HG03039 (cell line): ENCODE measurements around the gene THAP12.
"Not testable (repeated sequence)": the region's sequence is repeated elsewhere in the genome, so short reads cannot be mapped to it uniquely, and the experiment has no call there.

Experiments
- ATAC-seq: cut with Tn5 transposase; IDR thresholded peaks from one replicate; pipeline ENCODE4 v1.9.1; 2021; ENCODE audit warnings: mild to moderate bottlenecking, moderate library complexity; ENCODE audit not compliant: unreplicated experiment

The THAP12 gene

DNA sequence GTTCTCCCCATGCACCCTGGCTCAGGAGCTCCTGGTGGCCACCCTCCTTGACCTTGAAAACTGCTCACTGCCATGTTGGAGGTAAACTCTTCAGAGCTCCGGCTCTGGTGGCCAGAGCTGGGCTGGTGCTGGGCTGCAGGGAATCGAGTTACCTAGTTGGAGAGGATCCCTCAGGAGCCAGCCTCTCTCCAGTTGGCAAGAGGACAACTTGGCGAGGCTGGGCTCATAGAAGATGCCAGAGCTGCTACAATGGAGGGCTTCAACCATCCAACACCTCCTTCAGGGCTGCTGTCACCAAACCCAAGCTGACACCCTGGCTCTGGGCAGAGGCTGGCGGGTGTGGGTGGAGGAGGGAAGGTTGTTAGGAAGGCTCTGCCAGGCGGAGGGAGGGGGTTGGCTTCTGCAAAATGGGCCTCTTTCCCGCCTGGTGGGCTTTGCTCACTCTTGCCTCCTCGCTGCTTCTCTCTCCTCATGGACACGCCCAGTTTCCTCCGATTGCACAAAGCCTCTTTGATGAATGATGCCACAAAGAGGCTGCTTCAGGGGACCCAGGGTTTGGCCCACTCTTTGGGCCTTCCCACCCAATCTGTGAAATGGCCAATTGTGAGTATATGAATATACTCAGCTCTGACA lies 53.1 kb downstream of the THAP12 start:
- ATAC-seq, result no peak

DNA sequence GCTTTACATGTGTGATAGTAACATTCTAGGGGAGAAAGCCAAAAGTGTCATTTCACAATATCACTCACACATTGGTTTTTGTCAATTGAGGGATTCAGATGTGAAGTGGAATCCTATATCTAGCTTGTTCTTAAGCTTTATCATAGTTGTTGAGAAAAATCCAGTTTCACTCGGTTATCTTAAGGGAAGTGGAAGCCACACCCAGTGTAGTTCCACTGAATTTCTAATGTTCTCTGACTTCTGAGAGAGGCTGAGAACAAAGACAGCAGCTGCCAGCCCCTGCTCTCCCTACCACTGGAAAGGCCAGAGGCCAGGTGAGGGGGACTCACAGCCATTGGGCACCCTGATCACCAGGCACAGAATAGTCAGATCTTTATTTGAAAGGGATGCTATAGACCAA lies 53.7 kb downstream of the THAP12 start:
- no peak for ATAC-seq

DNA sequence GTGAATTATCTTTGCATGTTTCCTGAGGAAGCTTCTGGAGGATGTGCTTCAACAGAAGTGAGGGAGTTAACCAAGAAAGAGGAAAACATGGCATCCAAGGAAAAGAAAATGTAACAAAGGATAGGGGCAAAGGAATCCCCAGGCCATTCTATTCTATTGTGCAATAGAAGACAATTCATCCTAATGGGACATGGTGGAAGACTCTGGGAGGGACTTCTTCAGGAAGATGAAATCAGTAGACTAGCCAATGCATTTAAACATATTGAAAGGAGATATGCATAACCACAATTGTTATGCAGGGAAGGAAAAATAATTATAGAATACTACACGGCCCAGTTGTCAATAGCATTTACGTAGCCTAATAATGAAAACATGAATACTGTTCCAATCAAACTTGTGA lies 55.7 kb downstream of the THAP12 start:
- no peak for ATAC-seq

DNA sequence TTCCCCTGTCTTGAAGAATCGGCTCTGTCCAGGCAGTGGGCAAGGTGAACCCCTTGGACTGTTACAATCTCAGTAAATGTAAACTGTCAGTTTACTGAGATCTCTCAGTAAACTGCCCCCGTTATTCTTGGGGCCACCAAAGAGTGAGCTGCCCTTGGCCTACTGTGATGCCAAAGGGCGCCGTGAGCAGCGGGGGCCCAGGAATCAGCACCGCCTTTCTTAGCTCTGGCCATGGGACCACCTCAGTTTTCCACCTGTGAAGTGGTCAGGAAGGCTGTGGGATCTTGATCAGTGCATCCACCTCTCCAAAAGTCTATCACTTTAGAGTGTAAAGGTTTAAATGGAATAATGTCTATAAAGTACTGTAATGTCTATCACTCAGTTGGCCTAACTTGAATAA lies 57.1 kb downstream of the THAP12 start:
- ATAC-seq, result no peak

DNA sequence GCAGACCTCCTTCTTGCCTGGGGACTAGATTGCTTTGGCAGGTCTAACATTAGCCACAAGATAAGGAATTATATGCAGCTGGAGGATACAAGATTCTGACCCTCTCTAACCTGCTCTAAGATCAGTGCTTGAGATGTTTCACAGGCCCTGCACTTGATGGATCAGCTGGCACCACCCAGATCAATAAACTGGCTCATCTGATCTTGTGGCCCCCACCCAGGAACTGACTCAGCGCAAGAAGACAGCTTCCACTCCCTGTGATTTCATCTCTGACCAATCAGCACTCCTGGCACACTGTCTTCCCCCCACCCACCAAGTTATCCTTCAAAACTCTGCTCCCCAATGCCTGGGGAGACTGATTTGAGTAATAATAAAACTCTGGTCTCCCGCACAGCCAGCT lies 57.6 kb downstream of the THAP12 start:
- ATAC-seq, result not testable (repeated sequence)

DNA sequence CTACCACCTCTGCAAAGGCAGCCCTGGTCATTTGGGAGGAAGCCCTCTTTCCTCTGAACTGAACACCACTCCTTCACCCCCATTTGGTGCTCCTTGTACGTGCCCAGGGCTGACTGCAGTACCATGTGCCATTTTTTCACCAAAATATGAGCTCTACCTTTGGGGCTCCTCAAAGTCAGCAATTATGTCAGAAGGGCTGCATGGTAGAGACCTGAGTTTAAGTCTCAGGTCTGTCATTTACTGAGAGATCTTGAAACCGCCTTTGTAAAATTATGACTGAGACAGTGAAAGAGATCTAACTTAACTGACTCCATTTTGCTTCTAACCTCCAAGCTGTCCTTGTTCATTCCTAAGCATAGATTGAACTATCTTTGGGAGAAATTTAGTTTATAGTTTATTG lies 58.0 kb downstream of the THAP12 start:
- ATAC-seq, result no peak

DNA sequence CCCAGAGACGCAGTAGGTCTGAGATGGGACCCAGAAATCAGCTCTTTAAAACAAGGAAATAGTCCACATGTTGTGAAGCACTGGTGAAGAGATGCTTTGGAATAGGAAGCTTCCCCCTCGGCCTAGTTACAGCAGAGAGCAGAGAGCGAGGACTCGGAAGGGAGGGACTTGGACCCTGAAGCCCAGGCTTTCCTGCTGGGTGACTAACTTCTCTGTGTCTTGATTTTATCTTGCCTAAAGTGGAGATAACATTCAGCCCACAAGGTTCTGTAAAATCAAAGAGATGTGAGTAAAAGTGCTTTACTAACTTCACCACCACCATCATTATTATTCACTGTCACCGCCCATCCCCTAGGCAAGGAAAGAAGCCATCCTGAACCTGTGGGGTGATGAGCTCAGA lies 58.4 kb downstream of the THAP12 start:
- no peak for ATAC-seq

DNA sequence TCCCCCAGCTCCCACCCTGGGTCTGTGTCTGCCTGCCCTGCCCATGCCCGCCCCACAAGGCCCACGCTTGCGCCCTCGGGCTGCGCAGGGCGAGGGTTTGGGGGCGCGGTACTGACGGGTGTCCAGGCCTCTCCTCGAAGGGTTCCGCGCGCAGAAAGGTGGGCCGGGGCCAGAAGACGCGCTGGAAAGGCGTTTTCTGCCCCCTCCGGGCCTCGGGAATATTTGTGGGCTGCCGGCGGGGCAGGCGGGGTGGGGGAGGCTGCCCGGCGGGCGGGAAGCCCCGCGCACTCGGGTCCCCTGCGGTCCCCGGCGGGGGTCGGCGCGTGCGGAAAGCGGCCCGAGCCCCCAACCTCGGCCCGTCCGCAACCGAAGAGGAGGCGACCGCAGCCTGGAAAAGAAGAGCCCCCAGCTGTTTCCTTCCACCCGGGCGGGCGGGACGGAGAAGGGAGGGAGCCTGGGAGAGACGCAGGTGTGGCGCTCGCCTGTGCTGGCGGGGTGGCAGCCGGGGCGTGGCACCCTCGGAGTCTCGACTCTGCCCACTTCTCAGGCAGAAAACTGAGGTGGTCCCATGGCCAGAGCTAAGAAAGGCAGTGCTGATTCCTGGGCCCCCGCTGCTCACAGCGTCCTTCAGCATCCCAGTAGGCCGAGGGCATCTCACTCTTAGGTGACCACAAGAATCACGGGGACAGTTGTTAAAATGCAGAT lies 59.0 kb downstream of the THAP12 start:
- ATAC-seq, result no peak

DNA sequence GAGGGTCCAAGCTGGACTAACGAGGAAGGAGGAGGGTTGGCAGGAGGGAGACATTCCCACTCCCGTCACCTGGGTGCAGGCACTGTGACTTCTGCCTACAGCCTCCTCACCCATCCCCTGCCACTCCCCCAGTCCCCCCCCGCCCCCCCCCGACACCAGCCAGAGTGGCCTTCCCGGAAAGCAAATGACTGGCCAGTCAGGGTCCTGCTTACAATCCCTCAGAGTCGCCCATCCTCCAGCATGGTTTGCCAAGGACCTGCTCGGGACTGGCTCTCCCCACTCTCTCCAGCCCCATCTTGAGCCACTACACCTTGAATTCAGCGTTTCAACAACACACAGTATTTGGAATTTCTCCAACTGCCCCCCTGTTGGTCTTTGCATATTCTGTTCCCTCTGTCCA lies 59.6 kb downstream of the THAP12 start:
- no peak for ATAC-seq

DNA sequence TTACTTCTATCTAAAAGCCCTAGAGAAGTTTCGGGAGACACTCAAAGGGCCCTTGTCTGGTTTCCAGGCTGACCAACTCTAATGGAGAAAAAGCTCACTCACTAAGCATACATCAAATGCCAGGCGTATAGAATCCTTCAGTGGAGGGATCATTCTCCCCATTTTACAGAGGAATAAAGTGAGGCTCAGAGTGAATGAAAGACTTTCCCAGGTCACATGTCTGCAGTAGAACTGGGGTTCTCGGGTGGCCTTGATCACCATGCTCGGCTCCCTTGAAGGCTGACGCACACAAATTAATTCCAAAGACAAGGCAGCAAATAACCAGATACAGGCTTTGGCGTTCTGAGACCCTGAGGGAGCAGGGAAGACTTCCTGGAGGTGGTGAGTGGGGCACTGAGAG lies 60.0 kb downstream of the THAP12 start:
- ATAC-seq, result no peak

DNA sequence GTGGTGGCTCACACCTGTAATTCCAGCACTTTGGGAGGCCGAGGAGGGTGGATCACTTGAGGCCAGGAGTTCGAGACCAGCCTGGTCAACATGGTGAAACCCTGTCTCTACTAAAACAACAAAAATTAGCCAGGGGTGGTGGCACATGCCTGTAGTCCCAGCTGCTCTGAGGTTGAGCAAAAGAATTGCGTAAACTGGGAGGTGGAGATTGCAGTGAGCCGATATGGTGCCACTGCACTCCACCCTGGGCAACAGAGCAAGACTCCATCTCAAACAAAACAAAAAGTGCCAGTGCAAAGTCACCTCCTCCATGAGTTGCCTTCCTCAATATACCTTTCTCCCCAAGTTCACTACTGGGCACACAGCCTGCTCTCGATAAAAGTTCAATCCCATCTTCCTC lies 61.1 kb downstream of the THAP12 start:
- ATAC-seq, result not testable (repeated sequence)

DNA sequence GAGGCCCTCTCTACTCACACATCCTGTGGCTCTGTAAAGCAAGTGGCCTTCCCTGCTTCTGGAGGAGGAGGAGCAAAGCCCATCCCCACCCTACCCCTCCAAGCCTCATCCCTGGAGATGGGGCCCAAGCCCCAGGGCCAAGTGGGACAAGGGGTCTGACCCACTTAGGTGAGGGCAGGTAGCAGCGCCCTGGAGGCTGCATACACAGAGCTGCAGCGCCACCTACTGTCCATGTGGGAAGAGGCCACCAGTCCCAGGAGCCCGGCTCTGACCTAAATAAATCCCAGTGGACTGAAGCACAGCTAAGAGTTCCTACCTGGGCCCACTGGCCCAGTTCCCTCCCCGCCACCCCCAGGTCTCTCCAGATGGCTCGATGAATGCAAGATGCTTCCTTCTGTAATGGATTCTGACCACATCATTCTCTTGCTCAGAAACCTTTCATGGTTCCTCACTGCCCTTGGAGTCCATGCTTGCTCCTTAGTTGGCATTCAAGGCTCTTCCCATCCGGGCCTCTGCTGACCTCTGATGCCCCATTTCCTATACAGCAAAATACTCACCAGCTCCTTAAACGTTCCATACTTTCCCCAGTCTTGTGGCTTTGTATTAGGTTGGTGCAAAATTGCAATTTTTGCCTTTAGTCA lies 62.1 kb downstream of the THAP12 start:
- no peak for ATAC-seq

DNA sequence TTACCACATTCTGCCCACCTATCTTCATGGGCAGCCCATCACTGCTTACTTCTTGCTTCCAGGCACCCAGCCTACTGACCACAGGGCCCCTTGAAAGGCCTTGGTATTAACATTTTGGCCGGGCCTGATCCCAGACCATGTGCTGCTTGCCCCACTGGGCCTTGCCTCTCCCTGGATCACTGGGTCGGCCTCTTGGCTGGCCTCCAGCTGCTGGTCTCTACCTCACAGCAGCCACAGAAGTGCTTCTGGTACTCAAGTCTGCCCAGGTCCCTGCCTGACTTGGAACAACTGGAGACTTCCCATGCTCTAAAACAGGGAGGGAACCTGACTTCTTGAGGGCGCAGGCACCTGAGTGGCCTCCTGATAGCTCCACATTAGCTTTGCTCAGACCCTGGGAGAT lies 63.6 kb downstream of the THAP12 start:
- no peak for ATAC-seq

DNA sequence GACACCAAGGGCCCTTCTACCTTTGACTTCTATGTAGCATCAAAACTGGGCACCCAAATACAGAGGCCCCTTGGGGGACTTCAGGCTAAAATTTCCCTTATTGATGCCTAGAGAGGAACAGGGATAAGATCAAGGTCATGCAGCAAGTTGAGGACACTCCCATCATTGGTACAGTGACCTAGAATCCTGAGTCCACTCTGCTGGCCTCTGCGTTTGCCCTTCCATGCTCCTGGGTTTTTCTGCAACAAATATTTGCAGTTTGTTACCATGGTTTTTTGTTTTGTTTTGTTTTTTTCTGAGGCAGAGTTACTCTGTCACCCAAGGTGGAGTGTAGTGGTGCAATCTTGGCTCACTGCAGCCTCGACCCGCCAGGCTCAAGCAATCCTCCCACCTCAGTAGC lies 64.2 kb downstream of the THAP12 start:
- no peak for ATAC-seq

DNA sequence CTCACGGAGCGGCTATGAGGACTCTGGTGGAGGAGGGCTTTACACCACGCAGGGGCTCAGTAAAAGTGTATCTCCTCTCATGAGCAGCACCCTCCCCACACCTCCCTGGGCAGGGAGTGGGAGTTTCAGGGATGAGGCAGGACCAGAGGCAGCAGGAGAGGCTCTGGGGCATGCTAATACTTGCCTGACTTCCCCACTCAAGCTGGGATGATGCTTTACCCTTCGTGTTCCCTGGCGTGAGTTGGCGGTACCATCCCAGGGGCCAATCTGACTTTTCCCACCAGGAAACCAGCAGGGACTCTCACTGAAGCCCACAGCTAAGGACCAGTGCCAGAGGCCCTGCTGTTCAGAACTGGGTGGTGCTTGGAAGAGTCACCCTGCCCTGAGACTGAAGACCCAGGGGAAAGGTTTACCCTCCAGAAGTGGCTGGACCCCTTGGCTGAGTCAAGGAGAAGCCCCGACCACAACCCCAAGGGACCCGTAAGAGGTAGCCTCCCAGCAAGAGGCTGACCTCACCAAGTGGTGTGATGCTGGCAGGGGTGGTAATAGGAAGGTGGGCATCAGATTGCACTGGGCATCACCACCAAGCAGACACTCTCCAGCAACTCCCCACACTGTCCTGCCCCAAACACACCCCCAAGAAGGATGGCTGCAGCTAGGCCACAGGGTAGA lies 65.6 kb downstream of the THAP12 start:
- ATAC-seq, result no peak

DNA sequence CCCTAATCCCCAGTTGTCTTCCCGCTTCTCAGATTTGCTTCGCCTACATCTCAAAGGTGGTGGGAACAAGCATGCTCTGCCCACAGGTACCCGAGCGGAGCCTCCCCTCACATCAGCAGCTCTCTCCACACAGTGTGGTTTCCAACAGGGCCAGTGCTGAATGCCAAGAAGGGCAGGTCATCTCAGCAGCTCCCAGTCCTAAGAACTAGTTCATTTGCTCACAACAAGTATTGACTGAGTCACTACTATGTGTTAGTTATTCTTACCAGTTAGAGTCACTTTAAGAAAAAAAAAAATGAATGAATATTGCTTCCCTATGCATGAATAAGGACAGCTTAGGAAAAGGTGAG lies 66.2 kb downstream of the THAP12 start:
- ATAC-seq, result no peak

DNA sequence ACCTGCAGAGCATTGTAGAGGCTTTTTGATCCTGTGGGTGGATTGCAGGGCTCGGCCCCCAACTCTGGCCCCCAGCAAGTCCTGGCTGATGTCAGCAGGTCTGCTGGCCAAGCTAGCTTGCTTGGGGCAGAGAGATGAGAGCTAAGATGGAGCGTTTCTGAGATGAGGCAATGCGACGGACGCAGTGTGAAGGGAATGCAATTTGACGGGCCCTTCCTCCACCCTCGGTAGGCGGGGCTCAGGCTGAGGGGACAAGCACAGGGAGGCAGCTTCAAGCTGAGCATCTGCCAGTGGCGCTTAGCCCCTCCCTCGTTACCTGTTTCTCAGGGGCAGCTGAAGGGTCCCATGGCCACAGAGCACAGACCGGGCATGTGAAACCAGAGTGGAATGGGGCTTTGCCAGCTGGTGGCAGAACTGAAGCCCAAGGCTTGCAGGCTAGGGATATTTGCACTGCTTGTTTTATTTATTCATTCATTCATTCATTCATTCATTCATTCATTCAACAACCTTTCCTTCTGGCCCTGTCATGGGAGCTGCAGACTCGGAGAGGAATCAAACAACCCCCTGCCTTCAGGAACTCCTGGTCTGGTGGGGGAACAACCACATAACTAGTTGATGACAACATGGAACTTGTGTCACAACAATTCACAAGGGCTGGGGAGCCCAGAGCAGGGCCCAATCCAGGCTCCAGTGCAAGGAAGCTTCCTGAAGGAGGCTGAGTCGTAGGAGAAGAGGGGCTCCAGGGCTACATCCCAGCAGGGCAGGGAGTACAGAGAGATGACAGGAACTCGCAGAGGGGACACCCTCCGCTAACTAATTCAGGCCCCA lies 66.8 kb downstream of the THAP12 start:
- ATAC-seq, result no peak

DNA sequence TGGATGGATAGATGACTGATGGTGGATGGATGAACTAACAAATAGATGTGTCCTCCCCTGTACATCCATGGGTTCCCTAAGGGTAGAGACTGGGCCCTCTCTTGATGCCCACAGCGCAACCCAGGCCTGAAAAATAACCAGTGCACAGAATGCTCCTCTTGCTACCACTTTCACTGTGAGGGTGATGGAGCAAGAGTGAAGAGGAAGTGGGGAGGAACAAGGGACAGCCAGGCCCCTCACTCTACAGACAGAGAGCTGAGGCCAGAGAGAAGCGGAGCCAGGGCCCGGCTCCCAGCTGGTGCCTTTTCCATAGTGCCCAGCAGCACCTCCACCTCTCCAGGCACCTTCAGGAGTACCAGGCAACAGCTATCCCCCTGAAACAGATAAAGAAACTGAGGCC lies 67.7 kb downstream of the THAP12 start:
- no peak for ATAC-seq

DNA sequence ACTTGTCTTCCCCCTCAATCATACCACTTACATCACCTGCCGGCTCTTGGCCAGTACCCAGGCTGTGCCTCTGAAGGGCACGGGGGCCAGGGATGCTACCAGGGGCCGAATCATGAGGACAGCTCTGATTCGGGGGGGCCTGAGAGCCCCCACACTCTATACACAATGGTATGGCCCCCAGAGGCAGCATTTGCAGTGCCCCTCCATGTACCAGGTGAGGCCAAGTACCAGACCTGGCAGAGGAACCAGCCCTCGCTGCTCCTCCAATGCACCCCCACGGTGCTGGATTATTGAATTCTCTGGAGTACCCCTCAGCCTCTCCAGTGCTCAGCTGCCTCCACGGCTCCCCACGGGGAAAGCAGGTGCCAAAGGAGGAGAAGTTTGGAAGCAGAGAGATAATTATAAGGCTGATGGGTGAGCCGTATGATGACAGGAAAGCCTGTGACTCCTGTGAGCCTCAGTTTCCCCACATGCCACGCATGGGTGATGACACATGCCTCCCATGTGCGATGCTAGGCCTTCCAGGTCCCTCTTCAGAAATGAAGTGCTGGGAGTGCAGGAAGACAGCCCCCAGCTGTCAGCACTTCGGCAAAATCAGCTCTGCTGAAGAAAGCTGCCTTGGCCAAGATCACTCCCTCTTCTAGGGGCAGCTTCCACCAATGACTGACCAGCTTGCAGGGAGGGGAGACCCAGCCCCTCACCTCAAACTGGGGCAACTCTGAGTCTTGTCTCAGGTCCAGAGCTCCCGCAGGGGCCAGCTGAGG lies 69.9 kb downstream of the THAP12 start:
- ATAC-seq, result no peak

DNA sequence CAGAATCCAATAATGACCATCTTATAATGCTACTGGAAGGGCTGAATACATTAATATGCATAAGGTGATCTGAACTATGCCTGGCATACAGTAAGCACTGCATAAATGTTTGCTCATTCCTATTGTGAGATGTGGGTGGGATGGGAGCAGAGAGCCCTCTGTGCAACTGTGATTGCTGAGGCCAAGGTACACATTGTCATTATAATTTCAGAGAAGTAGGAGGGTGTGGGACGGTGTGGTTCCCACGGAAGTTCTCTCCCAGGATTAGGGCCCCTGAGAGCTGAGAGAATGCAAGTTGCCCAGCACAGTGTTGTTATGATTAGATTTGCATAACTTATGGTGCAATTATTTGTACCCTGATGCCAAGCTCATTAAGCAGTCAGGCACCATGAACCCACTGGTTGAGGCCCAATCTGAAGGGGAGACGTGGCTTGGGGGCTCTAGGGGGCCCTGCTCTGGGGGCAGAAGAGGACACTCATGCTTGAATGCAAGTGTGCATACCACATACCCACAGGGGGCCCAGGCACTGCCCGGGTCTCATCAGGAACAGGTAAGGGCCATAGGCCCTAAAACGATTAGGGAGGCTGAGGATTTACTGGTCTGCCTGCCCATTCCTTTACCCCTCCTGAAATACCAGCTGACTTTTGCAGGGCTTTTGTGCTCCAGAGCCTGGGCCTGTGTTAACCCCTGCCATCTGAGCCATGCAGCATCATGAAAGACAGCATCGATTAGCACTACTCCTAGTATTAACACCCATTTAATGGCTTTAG lies 72.8 kb downstream of the THAP12 start:
- ATAC-seq, result no peak
